Ovary (tissue), 1 donor: ENCODE results near the gene IP6K2.

Experiments used
- EP300 ChIP-seq: sonication (generic); formaldehyde crosslinking; IDR thresholded peaks from one replicate; pipeline ENCODE4 v1.6.1; 2017; ENCODE audit warnings: antibody characterized with exemption
- POLR2A ChIP-seq: fragments of 450-650 bp; IDR thresholded peaks from one replicate; pipeline ENCODE4 v1.6.1; 2017; ENCODE audit warnings: antibody characterized with exemption, mild to moderate bottlenecking, moderate library complexity

- no peak for TF ChIP-seq EP300
- TF ChIP-seq POLR2A: no peak
Measured at GRCh38 chr3:48700731-48701405, 16.2 kb downstream of the IP6K2 start.
